Activated gamma-delta T cell treated with Interleukin-2 at 50 U/mL for 16 hours (primary cell): ENCODE results near the gene GNLY.
"Not testable (repeated sequence)": the region's sequence is repeated elsewhere in the genome, so short reads cannot be mapped to it uniquely, and the experiment has no call there.

Experiments used
- DNase-seq: peaks from one replicate; pipeline ENCODE4 v3.0.0-alpha.2; 2020

The GNLY gene

DNA sequence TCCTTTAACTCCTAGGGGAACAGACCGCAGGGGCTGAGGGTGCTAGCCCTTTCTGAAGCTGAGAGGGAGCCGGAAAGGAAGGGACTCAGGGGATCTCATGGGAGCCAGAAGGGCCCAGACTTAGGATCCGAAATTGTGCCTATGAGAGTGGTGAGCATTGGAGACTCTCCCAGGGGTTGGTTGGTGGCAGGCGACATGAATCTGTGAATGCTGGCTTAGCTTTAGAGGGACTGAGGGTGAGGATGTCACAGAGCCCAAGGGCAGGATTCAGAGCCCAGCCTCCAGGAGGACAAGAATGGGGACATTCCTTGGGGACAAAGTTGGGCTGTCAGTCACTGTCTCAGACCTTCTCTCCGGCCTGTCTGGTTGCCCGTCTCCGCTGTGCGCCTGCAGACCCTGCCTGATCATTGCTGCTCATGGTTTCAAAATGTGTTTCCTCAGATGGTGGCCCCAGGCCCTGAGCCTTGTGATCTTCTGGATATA is 17.5 kb downstream of the GNLY start:
- DNase-seq: no peak

DNA sequence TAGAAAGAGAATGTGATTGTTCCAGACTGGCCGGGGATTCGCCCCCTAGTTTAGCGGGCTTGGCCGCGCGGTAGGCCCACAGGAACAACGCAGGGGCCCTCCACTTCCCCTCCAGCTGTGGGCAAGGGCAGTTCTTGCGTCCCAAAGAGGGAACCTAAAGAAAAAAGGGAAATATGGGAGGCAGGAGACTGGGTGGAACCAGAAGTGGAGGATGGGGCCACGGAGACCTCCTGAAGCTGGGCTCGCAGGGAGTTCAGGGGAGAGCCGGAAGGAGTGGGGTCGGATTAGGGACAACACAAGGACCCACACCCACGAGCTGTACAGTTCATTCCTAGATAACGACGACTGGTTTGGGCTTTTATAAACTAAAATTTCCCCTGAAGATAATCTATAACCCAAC is 18.2 kb downstream of the GNLY start:
- no peak for DNase-seq

DNA sequence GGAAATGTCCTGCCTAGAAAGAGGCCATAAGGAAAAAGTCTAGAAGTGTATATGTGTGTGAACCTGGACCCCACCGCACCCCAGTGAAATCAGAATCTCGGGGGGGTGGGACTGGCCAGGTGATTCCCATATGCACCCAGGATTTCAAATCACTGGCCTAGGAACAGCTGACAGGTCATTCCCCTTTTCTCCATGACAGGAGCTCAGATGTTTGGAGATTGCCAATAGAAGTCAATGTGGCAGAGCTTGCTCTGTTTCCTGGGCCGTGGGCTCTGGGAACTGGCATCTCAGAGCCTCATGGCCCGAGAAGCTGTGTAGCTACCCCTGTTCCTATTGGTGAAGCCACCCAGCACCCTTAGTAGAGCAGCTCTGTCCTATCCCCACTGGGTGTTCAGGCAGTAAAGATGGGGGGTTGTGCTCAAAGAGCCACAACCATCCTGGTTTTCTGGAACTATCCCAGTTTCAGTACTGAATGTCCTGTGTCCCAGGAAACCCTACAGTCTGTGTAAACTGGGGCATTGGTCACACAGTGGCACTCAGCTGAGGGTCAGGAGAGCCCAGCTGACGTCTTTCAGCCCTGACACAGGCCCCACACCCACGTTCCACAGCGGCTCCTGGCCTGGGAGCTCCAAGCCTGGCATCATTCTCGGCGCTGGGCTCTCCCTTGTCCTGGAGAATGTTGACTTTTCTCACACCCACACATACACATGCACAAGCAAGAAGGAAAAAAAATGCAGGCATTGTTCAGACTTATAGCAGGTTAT is 18.9 kb downstream of the GNLY start:
- no peak for DNase-seq

DNA sequence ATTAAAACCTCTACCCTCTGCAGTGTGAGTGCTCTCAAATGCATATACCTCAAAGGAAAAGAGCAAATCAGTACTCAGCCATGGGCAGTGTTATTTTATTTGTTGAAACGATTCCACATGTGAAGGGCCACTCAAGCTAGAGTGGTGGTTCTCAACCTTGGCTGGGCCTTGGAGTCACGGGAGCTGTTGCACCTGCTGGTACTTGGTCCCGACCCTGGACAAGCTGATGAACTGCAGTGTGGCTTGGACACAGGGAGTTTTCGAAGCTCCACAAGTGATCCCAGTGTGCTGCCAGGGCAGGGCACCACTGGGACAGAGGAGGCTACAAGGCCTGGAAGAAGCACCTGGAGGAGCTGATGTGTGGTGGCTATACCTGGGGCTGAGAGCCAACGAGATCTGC is 19.7 kb downstream of the GNLY start:
- DNase-seq: no peak

DNA sequence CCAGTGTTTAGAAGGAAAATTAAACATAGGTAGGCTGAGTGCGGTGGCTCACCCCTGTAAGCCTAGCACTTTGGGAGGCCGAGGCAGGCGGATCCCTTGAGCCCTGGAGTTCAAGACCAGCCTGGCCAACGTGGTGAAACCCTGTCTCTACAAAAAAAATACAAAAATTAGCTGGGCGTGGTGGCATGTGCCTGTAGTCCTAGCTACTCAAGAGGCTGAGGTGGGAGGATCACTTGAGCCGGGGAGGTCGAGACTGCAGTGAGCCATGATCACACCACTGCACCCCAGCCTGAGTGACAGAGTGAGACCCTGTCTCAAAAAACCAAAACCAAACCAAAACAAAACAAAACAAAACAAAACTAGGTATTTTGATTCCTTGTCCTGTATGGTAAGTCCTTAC is 20.3 kb downstream of the GNLY start:
- DNase-seq: not testable (repeated sequence)

DNA sequence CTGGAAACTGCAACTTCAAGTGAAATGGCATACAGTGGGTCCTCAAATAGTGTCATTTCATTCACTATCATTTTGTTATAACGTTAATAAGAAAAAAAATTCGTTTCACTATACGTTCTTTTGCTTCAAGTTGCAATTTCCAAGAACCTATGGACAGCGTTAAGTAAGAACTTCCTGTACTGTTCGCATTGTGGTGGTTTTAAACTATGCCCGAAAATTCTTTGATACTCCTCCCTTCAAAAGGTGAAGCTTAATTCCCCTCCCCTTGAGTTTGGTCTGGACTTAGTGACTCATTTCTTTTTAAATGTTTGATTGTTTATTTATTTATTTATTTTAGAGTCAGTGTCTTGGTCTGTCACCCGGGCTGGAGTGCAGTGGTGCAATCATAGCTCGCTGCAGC is 20.7 kb downstream of the GNLY start:
- no peak for DNase-seq

DNA sequence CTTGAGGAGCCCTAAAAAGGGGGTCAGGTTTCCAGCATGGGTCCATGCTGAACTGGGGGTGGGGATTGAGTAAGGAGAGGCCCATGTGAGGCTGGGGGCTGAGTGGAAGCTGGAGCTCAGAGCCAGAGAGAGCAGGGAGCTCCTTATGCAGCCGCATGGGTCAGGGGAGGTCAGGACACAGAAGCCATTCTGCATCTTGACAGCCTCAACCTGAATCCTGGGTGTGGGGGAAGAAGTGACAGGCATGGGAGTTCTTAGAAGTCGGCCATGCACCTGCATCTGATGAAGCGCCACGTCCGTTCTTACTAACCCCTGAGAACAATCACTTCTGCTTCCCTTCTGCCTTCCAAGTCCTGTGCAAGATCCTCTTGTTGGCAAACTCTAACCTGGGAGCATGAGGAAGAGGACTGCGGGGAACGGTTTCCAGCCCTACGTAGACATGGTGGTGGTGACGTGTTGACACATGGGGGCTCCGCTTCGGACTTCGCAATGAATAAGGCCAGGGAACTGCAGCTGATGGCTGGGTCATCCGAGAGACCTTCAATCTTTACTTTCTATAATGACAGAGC is 22.3 kb downstream of the GNLY start:
- no peak for DNase-seq

DNA sequence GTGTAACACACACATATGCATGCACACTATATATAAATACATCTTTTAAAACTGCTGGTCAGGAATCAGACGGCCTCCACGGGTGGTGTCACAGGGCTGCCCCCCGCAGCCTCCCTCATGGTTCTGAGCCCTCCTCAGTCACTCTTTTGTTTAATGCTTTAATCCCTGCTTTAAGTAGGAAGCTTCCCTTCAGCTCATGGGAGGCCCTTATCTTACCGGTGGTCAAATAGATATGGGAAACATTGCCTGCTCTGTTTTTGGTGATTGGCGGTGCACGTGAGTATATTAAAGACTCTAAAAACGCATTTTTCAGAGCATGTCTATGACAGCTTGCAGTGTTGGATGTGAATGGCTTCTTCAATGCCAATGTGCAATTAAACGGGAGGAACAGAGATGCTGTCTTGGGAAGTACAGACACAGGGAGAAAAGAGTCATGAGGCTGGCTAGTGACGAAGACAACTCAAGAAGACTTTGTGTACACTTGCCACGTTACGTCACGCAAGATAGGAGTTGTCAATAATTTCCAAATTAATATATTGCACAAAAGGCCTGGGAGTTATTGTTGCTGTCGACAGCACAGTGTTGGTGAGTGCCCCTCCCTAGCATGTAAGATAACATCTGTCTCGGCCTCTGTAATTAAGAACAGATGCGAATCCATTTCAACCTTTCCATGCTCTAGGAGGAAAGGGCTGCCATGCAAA is 23.3 kb downstream of the GNLY start:
- no peak for DNase-seq

DNA sequence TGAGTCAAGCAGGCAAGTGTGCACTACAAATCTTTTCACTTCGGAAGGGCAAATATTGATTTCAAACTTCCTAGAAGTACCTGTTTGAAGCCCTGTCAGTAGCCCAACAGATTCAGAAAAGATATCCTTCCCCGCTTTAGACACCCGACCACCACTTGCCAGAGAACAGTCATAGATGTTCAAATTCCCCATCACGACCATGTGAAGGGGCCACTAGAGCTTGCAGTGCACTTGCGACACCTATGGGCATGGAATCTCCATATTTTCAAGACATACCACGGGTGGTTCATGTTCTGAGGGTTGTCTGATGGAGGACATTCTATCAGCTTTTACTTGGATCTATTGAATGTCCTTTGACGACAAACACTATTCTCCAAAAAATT is 23.8 kb downstream of the GNLY start:
- DNase-seq: no peak

DNA sequence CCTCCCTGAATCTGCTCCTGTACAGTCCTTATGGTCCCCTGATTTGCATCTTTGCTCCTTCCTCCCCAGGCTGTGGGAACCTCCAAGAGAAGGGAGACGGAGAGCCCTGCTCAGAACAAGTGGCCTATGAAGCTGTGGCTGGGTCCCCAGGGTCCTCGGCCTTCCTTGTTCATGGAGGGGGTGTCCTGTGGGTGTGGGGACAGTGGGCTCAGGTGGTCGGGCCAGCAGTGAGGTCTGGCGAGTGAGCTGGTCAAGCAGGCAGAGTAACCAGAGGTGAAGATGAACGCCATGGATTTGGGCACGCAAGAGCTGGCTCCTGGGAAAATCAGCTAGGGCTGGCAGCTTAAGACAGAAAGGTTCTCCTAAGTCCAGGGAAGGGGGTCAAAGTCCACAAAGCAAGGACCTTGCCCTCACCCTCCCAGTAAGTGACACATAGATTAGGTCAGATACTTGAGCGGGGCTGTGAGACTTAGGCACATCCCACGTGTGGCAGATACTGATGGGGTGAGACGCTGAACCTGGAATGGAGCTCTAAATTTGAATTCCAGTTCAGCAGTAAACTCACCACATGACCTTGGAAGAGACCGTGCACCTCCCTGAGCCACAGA is 24.8 kb downstream of the GNLY start:
- no peak for DNase-seq

DNA sequence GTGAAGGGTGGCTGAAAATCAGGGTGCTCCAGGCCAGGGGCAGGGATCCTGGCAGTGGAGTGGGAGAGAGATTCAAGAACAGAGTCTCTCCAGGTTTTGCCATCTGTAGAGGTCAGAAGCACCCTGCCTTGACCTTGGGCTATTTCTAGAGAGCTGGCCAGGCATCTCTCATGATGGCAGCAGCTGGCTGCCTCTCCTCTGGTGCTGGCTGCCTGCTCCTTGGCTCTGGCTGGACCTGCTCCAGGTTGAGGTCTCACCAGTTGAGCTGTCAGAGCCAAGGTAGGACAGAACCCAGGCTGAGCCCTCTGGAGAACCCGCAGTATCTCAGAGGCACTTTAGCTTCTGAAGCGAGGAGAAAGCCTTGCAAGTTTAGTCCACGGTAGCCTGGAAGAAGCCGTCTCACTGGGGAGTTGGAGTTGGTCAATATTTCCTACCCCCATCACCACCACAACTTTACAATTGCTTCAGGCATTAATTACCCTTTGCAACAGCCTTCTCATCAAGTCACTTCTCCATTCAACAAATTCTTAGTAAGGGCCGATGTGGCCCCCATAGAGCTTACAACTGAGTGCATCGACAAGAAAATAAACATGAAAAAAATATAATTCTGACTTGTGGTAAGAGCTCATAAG is 25.6 kb downstream of the GNLY start:
- no peak for DNase-seq

DNA sequence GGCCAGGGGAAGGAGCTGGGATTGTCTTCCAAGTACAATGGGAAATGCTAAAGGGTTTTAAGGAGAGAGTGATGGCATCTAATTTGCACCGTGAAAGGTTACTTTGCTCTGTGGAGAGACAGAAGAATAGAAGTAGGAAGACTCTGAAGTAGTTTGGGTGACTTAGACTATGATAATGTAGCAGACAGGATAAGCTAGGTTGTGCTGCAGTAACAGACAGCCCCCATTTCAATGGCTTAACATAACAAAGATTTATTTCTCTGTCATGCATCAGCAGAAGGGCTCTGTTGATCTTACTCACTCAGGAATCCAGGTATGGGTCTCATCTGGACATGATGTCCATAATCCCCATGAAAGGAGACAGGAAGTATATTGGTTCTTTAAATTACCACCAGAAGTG is 26.4 kb downstream of the GNLY start:
- no peak for DNase-seq

DNA sequence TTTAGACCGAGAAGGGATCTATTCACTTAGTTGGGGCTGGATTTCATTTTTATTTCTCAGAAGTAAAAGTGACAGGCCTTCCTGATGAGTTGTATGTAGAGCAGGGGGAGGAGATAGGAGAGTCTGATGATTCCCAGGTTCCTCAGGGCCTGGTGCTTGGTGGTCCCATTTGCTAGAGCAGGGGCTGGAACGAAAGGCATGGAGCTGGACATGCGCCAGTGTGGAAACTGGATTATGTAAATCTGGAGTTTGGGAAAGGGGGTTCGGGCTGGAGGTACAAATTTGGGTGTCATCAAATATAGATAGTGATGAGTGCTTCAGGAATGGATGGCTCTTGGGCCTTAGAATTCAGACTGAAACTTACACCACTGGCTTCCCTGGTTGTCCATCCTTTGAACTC is 27.5 kb downstream of the GNLY start:
- DNase-seq: no peak

DNA sequence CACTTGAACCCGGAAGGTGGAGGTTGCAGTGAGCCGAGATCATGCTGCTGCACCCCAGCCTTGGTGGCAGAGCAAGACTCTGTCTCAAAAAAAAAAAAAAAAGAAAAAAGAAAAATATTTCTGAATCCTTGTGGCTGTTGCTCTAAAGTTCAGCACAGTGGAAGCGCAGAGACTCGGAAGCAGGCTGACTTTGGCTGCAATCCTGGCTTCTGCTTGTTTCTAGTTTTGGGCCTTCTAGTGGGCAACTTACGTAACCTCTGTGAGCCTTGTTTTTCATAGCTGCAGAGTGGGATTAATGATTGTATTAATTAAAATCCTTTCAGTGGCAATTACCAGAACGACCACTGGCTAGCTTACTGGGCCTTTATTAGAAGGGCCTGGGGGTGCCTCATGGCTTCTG is 28.4 kb downstream of the GNLY start:
- DNase-seq: no peak

DNA sequence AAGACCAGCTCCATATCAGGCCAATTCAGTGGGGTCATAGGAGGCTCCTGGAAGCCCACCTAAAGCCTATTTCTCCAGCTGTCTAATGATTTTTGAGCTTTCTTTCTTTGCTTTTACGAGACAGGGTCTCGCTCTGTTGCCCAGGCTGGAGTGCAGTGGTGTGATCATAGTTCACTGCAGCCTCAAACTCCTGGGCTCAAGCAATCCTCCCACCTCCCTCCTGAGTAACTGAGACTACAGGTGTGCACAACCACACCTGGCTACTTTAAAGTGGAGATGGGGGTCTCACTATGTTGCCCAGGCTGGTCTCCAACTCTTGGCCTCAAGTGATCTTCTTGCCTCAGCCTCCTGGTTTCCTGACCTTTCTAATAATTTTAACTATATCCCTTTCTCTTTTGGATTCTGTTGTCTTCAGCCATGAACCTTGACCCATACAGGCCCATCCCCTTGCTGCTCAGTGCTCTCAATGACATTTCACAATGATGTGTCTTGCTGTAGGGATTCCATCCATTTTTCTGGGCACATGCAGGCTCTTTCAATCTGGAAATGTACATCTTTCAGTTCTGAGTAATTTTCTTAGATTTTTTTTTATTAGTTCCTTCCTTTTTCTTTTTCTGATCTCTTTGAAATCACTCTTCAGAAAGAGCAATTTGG is 29.7 kb downstream of the GNLY start:
- no peak for DNase-seq

DNA sequence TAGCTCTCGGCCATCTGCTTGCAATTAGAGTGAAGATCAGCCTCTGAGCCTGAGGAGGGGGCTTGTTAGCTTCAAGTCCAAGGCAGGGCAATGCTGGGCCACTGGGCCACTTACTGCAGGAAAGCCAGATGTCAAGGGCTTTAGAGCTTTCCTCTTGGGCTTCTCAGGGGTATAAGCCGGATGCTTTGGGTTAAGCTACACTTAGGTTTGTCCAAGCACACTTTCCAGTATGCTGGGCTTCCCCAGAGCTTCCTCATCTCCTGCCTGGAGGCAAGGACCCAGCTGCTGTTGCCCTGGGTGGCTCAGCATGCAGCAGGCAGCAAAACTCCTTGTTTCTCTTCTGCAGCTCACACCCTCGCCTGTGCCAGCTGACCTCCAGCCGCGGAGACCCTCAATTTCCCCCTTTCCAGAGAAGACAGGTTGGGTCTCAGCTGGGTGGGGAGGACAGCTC is 30.6 kb downstream of the GNLY start:
- DNase-seq: no peak

DNA sequence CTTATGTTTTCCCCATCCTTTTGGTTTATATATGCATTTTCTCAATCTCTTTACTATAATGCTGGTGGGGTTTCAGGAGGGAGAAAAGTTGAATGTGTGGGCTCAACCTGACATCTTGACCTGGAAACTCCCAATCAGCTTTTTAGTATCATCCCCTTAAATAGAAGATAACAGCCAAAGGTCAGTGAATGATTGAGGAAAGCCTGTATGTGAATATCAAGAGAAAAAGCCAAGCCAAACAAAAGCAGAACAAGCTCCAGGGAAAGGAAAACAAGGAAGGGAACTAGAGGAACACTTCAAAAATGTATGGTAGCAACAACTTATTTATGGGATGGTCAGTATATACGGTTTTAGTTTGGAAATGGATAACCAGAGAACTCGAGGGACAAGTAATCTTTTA is 31.3 kb downstream of the GNLY start:
- no peak for DNase-seq

DNA sequence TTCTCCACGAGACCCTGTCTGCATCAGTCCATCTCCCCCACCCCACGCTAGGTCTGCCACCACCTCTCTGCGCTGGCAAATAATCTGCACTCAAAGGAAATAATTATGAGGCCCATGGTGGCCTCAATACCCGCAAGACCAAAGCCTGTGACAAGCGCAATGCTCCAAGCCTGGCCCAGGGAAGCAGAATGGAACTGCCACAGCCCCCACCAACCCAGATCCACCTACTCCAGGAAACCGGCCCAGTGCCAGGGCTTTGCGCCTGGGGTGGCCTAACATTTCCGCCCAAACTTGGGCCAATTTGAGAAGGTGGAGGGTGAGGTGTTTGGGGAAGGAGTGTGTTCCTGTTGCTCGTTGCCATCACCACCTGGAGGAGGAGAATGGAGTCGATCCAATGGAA is 33.6 kb downstream of the GNLY start:
- no peak for DNase-seq

DNA sequence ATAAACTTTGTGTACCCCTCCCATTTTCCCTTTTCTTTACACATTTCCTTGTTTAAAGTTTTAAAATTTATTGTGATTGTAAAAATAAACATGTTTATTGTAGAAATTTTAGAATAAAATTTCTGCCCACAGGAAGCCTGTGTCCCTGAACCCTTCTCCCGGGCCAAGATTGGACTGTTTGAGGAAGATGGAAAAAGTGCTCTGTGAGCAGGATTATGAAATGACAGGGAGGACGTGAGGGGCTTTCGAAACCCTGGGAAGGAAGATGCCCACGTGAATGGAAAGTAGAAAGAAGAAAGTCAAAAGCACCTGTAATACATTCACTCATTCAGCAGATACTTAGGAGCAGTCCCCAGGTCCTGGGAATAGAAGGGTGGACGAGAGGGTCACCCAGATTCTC is 34.2 kb downstream of the GNLY start:
- no peak for DNase-seq

DNA sequence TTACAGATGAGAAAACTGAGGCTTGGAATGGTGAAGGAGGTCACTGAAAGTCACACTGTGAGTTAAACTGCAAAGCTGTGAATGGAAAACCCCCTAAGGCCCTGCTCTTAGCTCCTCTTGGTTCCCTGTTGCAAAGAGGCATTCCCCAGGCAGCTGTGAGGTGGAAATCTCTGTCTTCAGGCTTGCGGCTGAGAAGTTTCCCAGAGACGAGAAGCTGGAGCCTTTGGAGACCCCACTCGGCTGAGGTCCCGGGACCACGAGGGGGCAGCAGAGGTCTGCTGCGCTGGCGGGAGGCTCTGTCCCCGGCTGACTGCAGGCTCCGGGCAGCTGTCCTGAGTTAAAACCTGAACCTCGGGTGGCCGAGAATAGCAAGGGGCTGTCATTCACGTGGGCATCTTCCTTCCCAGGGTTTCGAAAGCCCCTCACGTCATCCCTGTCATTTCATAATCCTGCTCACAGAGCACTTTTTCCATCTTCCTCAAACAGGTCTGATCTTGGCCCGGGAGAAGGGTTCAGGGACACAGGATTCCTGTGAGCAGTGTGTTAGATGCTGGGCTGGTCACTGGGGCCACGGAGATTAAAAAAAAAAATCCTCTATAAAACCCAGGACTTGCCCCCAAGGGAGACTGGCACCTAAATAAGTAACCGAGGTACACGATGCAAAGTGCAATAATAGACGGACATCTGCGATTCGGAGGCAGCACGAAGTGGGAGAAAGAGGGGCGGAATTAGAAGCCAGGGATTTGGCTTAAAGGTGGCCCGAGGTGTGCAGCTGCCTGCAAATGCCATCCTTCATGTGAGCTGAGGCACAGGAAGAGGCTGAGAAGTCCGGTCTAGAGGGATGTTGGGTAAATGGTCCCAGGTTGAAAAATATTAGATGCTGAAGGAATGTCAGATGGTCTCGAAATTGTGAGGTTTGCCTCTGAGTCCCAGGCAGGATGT is 35.0 kb downstream of the GNLY start:
- peak; percentile 73 for DNase-seq

DNA sequence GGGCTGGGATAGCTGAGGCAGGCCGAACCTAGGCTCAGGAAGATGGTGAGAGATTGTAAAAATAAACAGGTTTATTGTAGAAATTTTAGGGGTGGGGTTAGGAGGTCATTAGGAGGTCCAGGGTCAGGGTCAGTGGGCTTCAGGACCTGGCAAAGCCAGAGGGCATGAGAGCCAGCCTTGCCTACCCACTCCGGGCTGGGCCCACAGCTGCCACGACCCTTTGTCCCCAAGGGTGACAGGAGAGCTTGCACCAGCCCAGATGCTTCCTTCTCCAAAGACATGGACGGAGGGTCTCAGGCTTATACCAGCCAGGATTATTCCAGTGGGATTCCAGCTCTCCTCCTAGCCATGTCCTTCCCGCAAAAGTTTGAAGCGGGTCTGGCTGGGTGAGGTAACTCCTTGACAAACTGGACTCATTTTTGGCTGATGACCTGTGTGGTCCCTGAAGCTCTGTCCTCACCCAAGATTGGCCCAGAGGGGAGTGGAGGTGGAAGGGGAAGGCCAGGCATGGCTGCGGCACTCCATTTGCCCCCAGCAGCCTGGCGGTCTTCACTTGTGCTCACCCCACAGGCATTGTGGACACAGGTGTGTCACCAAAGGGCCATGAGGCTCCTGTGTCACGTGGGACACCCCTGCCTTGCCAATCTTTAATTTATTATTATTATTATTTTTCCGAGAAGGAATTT is 35.8 kb downstream of the GNLY start:
- DNase-seq: no peak
